NCI-H345 (cell line): Measurements from ENCODE around the gene WDR37.

Experiments used
- DNase-seq: peaks from one replicate; lab custom pipeline; 2025; lab: John Stamatoyannopoulos, UW

Gene WDR37

GRCh38 chr10:1074748-1075308 is 18.6 kb downstream of the WDR37 start:
- DNase-seq = no peak

- no peak for DNase-seq
These were observed 22.5 kb downstream of the WDR37 start for GRCh38 chr10:1078668-1079067.

DNA sequence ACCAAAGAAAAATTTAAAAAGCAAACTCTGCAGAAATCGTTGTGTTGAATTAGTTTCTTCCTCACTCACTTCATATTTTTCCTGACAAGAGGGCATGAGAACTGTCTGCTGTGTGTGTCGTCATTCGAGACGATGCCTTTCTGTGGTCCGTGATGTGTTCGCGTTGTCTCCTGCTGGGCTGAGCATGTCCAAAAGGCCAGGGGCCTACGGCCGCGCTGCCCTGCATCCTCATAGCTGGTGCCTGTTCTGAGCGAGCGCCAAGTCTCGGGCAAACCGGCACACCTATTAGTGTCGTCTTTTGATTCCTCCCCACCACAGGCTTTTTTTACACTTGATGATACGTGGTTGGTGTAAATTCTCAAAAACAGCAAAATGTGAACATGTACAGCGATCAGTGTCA is 27.4 kb downstream of the WDR37 start:
- no peak for DNase-seq

DNA sequence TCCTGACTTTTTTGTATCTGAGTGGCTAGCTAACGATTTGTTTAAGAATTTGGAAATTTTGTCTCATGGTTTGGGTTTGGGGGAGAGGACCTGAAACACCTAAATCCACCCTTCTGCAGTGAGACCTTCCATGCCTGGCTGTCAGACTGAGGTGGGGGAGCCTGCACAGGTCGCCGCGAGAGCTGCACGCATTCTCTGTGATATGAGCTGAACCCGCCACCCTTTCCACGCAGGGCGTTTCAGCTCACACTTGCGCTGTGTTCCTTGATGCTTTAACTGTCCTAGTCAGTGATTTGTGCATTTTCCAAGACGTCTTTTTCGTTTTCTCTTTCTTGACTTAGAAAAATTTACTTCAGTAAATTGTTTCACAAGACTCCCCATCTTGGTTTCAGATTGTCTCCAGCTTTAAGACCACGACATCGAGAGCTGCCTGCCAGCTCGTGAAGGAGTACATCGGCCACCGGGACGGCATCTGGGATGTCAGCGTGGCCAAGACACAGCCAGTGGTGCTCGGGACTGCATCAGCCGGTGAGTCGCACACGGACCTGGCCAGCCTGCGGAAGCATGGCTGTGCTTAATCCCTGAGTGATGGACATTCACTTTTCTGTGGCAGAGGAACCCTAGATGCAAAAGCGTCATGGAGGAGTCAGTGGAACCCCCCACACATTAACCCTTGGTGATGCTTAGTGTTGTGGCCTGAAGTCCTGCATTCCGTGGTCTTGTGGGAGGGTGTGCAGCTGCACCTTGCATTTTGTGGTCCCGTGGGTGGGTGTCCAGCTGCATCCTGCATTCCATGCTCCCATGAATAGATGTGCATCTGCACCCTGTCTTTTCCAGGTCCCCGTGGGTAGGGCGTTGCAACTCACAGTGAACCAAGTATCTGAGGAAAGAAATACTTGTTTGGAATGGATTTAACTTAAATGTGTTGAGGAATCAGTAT is 28.1 kb downstream of the WDR37 start:
- DNase-seq = no peak

DNA sequence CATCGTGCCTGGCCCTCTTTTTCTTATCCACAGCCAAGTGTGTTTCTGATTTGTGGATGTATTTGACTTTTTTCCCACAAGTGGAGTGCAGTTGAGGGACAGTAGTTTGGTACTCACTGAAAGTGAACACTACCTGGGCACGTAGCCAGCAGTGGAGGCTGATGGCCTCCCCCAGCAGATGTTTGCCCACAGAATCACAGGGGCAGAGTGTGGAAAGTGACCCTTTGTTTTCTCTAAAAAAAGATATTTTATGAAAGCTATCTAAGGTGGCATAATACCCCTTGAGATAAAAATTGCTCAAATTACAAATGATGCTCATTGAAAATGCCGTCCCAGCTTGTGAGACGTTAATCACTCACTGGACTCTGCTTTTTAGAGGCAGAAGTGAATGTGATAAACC is 29.1 kb downstream of the WDR37 start:
- DNase-seq = peak; percentile 1

DNA sequence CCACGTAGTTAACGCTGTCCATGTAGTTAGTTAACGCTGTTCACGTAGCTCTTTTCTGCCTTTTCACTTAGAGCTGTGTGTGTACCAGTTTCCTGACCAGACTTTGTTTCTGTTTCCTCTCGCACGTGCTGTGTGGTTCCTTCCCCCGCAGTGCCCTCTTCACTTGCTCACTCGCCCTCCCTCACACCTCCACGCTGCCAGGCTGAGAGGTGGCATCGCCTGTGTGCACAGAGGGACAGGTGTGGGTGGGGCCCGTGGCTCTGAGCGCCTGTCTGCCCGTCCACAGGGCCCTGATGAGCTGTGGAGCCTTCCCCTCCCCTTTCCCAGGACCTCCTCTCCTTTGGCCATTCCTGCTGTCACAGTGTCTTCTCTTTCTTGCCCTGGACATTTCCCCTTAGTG is 30.6 kb downstream of the WDR37 start:
- DNase-seq = no peak

- DNase-seq = no peak
These were observed 33.0 kb downstream of the WDR37 start for GRCh38 chr10:1089017-1089689.

- DNase-seq = no peak
These were observed 34.5 kb downstream of the WDR37 start for GRCh38 chr10:1090696-1091095.

GRCh38 chr10:1093696-1094095 is 37.5 kb downstream of the WDR37 start:
- no peak for DNase-seq

DNA sequence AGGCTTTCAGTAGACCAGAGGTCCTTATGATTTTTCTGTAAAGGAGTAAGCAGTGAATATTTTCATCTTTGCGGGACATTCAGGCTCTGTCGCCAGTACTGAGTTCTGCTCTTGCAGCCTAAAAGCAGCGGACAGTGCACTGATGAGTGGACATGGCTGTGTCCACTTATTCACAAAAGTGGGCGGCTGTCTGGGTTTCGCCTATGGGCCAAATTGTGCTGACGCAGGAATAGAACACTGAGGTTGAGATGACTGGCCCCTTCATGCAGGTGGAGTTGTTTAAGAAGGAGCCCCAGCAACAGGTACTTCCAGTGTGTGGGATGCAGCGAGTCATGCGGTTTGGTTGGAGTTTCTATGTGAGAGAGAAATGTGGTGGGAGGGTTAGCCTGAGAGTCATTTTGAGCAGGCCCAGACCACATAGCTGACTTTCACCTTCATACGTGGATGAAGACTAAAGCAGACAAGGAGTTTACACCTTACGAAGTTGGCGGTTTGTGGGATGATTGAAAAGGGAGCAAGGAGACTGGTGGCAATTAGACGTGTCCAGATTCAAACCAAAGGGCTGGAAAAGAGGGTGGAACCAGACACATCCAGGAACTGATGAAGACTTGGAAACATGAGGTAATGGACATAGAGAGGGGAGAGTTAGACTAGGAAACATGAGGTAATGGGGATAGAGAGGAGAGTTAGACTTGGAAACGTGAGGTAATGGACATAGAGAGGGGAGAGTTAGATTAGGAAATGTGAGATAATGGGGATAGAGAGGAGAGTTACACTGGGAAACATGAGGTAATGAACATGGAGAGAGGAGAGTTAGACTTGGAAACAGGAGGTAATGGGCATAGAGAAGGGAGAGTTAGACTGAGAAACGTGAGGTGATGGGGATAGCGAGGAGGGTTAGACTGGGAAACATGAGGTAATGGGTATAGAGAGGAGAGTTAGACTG is 38.2 kb downstream of the WDR37 start:
- DNase-seq = no peak

DNA sequence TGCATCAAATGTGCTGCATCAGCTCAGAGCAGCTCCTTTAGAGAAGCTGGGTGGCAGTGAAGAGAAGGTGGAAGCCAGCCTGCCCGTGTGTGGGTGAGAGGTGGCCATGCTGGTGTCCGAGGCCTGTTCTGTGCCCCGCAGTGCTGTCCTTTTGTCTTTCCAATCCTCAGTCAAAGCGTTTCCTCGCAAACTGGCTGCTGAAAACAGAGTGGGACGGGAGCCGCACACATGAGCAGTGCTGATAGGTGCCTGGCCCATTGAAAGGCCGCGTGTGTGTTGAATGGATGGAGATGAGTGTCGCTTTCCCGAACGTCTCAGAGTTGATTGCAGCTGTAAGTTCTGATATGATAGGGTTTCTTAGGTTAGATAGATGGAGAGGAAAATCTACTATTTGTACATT is 39.3 kb downstream of the WDR37 start:
- no peak for DNase-seq

GRCh38 chr10:1096287-1096889 is 40.2 kb downstream of the WDR37 start:
- DNase-seq = no peak

DNA sequence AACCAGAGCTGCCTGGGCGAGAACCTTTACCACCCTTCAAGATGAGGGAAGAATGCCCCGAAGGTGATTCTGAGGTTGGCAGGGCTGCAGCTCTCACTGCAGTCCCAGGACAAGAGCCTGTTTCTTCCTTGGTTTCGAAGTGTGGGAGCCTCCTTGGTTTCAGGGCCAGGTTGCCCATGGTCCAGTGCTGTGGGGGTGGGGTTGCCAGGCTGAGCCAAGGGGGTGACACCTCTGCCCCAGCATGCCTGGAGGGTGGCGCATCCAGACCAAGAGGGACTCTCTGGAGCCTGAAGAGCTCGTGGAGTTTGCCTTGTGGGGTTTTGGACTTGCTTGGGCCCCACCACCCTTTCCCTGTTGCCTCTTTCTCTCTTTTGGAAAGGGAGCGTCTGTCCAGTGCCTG is 41.3 kb downstream of the WDR37 start:
- DNase-seq = no peak

DNA sequence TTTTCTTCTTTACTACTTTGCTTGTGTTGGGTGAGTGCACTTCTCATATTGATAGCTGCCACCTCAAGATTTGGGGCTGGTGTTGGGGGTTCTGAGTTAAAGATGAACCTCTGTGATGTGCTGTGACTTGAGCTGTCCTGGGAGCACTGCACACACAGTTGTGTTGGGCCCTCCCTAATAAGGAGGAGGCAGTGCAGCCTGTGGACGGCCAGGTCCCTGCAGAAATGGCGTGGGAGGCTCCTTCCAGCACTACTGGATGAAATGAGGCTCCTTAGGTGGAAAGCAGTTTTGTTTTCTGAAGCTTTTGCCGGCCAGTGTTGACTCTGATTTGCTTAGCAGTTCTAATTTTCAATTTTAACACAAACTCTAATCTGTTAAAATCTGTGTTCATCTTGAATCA is 44.0 kb downstream of the WDR37 start:
- DNase-seq = no peak

GRCh38 chr10:1100691-1101368 is 44.6 kb downstream of the WDR37 start:
- DNase-seq = no peak

DNA sequence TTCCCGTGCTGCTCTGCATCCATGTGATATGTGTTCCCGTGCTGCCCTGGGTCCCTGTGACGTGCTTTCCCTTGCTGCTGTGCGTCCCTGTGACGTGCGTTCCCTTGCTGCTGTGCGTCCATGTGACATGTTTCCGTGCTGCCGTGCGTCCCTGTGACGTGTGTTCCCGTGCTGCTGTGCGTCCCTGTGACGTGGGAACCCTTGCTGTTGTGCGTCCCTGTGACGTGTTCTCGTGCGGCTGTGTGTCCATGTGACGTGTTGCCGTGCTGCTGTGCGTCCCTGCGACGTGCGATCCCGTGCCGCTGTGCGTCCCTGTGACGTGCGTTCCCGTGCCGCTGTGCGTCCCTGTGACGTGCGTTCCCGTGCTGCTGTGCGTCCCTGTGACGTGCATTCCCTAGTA is 45.8 kb downstream of the WDR37 start:
- no peak for DNase-seq

- DNase-seq = no peak
These were observed 46.2 kb downstream of the WDR37 start for GRCh38 chr10:1102416-1102815.

DNA sequence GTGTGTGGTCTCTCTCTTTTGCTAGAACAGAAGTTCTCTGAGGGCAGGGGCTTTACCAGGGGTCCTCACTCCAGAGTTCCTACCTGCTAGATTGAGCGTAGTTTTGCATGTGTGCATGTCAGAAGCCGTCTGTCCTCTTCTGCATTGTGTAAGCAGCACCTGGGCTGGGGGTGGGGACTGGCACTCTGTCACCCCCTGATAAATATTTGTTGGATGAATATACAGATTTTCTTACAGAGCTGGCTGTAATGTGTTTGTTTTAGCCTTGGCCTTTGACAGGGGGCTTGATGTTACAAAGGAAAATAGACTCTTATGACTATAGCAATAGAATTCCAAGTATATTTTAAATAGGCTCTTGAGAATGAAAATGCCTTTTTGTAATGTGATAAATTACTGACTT is 46.6 kb downstream of the WDR37 start:
- no peak for DNase-seq

GRCh38 chr10:1103551-1103950 is 47.4 kb downstream of the WDR37 start:
- no peak for DNase-seq

GRCh38 chr10:1104971-1105370 is 48.8 kb downstream of the WDR37 start:
- DNase-seq = no peak

- no peak for DNase-seq
These were observed 50.8 kb downstream of the WDR37 start for GRCh38 chr10:1107004-1107403.
